ENCODE measurements around the gene SSX1.
"Not testable (repeated sequence)": the region's sequence is repeated elsewhere in the genome, so short reads cannot be mapped to it uniquely, and the experiment has no call there.

DNA sequence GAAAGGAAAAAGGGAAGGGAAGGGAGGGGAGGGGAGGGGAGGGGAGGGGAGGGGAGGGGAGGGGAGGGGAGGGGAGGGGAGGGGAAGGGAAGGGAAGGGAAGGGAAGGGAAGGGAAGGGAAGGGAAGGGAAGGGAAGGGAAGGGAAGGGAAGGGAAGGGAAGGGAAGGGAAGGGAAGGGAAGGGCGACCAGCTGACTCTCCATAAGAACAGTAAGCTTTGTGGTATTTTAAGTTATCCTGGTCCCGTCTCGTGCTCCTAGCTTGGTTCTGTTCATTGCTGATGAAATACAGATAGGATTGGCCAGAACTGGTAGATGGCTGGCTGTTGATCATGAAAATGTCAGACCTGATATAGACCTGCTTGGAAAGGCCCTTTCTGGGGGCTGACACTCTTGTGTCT is 25.5 kb downstream of the SSX1 start:
- TF ChIP-seq CTCF (IDR thresholded peaks at IDR 0.05; ENCODE audit: low read depth, low read length); POLR2A (IDR thresholded peaks at IDR 0.05; ENCODE audit: extremely low read depth, insufficient read length); MYC (IDR thresholded peaks at IDR 0.05; ENCODE audit: low read depth, low read length); MAX (IDR thresholded peaks at IDR 0.05; ENCODE audit: low read depth, low read length): not testable (repeated sequence)
